ENCODE measurements around the gene KATNAL2.

DNA sequence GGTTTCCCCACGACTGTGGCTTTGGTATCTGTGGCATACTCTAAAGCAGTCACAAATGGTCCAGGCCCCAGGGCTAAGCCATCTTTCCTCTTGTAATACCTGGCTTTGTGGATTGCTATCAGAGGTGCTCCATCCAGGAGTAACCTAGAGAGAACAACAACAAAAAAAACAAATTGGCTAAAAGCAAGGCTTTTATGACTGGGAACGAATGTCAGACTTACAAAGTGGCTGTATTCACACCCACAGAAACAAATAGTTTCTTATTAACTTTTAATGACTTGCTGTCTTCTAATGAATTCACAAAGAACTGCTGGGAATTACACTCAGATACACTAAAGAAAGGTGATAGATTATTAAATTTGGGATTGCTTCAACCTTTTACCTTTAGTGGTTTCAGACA, 197.8 kb downstream of the KATNAL2 start:
- TF ChIP-seq EZH2 (IDR thresholded peaks at IDR 0.05; ENCODE audit: insufficient read depth, poor library complexity, severe bottlenecking), result no peak
- TF ChIP-seq EZH2phosphoT487 (IDR thresholded peaks at IDR 0.05; ENCODE audit: insufficient read depth, low read depth), result no peak

All from GM23248 (cell line).